ENCODE results near the gene CALML5.

The CALML5 gene

DNA sequence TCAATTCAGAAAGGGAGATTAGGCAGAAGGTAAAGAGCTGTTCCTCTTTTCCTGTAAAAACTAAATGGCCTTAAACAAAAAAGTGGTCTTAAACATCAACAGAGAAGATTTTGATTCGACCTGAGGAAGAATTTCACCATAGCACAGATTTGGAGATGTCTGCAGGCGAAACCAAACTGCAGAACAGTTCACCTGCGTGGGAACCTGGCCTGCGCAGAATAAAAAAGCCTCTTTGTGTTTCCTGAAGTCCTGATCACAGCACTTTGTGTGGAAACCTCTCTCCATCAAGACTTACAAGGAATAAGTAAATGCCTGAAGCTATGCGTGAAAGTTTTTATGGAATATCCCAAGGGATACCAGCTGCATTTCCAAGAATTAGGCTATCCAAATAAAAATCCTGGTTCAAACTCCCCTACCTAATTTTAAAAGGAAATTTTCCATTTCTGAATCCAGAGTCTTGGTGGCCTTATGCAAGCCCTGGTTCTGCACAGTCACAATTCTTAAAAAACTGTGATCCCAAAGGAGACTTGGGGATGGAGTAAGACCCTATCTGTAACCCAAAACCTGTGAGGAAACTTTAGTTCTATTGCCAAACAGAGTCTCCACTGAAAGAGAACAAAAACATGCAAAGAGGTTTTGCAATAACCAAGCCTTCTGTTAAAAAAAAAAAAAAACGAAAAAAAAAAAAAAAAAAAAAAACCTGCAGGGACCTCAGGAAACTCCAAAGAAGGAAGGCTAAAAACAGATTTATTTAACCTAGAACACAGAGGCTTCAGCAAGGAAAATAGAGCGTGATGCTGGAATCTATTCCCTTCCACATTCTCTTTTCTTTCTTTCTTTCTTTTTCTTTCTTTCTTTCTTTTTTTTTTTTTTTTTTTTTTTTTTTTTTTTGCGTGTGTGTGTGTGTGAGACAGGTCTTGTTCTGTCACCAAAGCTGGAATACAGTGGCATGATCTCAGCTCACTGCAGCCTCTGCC, 35.8 kb upstream of the CALML5 start:
- H3K9me3 ChIP-seq (ENCODE audit: insufficient read depth, low read length): no peaks in the 10 kb centered on the region
- no peaks in the 10 kb centered on the region for H3K79me2 ChIP-seq (ENCODE audit: low read length)
- no peak overlapping the region for H3K4me2 ChIP-seq (ENCODE audit: low read length)
- no peaks in the 10 kb centered on the region for H4K20me1 ChIP-seq (ENCODE audit: insufficient read depth, low read length)
- no peak overlapping the region for H3K9ac ChIP-seq (ENCODE audit: low read length)
- no peaks in the 10 kb centered on the region for H3K27me3 ChIP-seq (ENCODE audit: low read depth, low read length)
- TF ChIP-seq EZH2phosphoT487 (IDR thresholded peaks at IDR 0.05; ENCODE audit: low read depth): no peak
- TF ChIP-seq, protein P1, sequence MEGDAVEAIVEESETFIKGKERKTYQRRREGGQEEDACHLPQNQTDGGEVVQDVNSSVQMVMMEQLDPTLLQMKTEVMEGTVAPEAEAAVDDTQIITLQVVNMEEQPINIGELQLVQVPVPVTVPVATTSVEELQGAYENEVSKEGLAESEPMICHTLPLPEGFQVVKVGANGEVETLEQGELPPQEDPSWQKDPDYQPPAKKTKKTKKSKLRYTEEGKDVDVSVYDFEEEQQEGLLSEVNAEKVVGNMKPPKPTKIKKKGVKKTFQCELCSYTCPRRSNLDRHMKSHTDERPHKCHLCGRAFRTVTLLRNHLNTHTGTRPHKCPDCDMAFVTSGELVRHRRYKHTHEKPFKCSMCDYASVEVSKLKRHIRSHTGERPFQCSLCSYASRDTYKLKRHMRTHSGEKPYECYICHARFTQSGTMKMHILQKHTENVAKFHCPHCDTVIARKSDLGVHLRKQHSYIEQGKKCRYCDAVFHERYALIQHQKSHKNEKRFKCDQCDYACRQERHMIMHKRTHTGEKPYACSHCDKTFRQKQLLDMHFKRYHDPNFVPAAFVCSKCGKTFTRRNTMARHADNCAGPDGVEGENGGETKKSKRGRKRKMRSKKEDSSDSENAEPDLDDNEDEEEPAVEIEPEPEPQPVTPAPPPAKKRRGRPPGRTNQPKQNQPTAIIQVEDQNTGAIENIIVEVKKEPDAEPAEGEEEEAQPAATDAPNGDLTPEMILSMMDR (IDR thresholded peaks at IDR 0.05; ENCODE audit: low read depth, low read length): no peak
- no peak overlapping the region for H3K27ac ChIP-seq (ENCODE audit: low read length)
- H2AFZ ChIP-seq (ENCODE audit: low read depth, low read length): no peak overlapping the region
- no peaks in the 10 kb centered on the region for H3K36me3 ChIP-seq (replicated peaks; ENCODE audit: low read depth, low read length)
- no peak overlapping the region for H3K4me3 ChIP-seq (ENCODE audit: low read length)
- H3K4me1 ChIP-seq (ENCODE audit: low read length): no peaks in the 10 kb centered on the region

DNA sequence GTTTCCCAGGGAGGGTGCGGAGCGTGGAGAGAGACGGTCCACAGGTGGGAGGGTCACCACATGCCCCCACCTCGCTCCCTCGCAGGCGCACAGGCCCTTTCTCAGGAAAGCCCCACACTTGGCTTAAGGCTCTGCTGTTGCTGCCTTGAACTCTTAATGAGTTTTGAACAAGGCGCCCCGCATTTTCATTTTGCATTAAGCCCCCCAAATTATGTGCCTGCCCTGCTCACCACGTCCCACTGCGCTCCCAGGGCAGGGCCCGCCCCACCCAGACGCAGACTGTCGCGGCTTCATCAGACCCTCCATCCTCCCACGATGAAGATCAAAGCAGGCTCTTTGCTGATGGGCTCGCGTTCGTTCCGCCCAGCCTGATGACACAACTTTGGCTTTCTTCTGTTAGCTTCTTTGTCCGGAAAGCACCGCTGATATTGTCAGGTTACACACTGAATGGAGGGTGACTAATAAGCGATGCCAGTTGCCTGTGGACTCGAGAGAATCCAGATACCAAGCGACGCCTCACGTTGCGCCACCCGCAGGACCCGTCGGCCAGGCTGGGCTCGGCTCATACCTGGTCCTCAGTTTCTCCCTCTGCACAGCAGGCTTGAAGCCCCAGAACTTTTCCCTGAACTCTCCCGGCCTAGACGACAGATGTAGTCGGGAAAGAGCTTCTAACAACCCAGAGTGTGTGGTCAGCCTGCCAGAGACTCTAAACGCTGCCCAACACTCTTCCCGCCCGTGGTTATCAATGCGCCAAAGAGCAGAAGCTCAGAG, 34.9 kb upstream of the CALML5 start:
- TF ChIP-seq EZH2phosphoT487 (IDR thresholded peaks at IDR 0.05; ENCODE audit: low read depth): no peak
- TF ChIP-seq, protein P1 (IDR thresholded peaks at IDR 0.05; ENCODE audit: low read depth, low read length): no peak
- Histone ChIP-seq H3K9ac (ENCODE audit: low read length) (no peak overlapping the region), H3K36me3 (replicated peaks; ENCODE audit: low read depth, low read length) (no peaks in the 10 kb centered on the region), H4K20me1 (ENCODE audit: insufficient read depth, low read length) (no peaks in the 10 kb centered on the region), H3K27ac (ENCODE audit: low read length) (no peak overlapping the region), H2AFZ (ENCODE audit: low read depth, low read length) (no peak overlapping the region), H3K27me3 (ENCODE audit: low read depth, low read length) (no peaks in the 10 kb centered on the region), H3K4me2 (ENCODE audit: low read length) (no peak overlapping the region), H3K79me2 (ENCODE audit: low read length) (no peaks in the 10 kb centered on the region), H3K4me3 (ENCODE audit: low read length) (no peak overlapping the region), H3K4me1 (ENCODE audit: low read length) (no peaks in the 10 kb centered on the region), H3K9me3 (ENCODE audit: insufficient read depth, low read length) (no peaks in the 10 kb centered on the region)

DNA sequence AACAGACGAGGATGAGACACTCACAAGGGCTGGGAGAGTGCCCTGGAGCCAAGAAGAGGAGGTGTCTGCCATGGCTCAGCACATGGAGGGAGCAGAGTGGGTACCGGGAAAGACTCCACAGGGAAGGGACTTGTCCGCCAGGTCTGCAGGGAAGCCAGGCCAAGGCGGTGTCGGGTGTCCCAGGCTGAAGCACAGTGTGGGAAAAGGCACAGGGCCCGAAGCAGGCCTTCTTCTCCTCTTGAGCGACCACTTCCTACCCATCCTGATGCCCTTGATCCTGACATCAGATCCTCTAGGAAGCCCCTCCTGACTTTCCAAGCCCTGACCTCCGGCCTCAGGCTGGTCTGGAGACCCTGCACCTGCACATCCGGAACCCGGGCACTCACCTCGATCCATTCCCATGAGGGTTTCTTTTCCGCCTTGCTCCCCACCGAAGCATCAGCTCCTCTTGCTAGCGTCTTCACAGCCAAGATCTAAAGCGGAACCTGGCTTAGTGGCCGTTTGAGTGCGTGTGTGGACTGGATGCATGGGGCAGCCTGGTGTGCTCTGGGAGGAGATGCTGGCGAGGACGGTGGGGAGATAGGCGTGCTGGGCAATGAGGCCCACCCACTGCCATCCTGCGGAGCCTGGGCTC, 33.8 kb upstream of the CALML5 start:
- no peaks in the 10 kb centered on the region for H4K20me1 ChIP-seq (ENCODE audit: insufficient read depth, low read length)
- no peak overlapping the region for H2AFZ ChIP-seq (ENCODE audit: low read depth, low read length)
- no peaks in the 10 kb centered on the region for H3K4me1 ChIP-seq (ENCODE audit: low read length)
- no peak overlapping the region for H3K9ac ChIP-seq (ENCODE audit: low read length)
- H3K79me2 ChIP-seq (ENCODE audit: low read length): no peaks in the 10 kb centered on the region
- H3K27ac ChIP-seq (ENCODE audit: low read length): no peak overlapping the region
- H3K4me2 ChIP-seq (ENCODE audit: low read length): no peak overlapping the region
- H3K36me3 ChIP-seq (replicated peaks; ENCODE audit: low read depth, low read length): no peaks in the 10 kb centered on the region
- no peak overlapping the region for H3K4me3 ChIP-seq (ENCODE audit: low read length)
- H3K9me3 ChIP-seq (ENCODE audit: insufficient read depth, low read length): no peaks in the 10 kb centered on the region
- TF ChIP-seq, protein P1 (IDR thresholded peaks at IDR 0.05; ENCODE audit: low read depth, low read length): no peak
- TF ChIP-seq EZH2phosphoT487 (IDR thresholded peaks at IDR 0.05; ENCODE audit: low read depth): no peak
- H3K27me3 ChIP-seq (ENCODE audit: low read depth, low read length): no peaks in the 10 kb centered on the region
